22Rv1 (cell line): ENCODE results near the gene ENOPH1.

Source experiments
- CTCF ChIP-seq: fragments of 450-650 bp; IDR thresholded peaks from 2 replicates; pipeline ENCODE4 v1.5.1; 2017; ENCODE audit warnings: mild to moderate bottlenecking
- ZFX ChIP-seq: fragments of 450-650 bp; IDR thresholded peaks from 2 replicates; pipeline ENCODE4 v1.6.1; 2017; ENCODE audit warnings: antibody characterized with exemption, borderline replicate concordance

GRCh38 chr4:82469791-82470345 is 39.5 kb downstream of the ENOPH1 start:
- TF ChIP-seq CTCF = no peak
- no peak for TF ChIP-seq ZFX
